NCI-H1105 treated with DMSO at 0.1 percent for 48 hours (cell line): ENCODE results near the gene ACVRL1.
"Not testable (repeated sequence)": the region's sequence is repeated elsewhere in the genome, so short reads cannot be mapped to it uniquely, and the experiment has no call there.

Source experiments
- DNase-seq: peaks from one replicate; lab custom pipeline; 2025; lab: John Stamatoyannopoulos, UW

Gene ACVRL1

GRCh38 chr12:51874000-51874399, 33.3 kb upstream of the ACVRL1 start:
- no peak for DNase-seq

GRCh38 chr12:51874486-51874885, 32.8 kb upstream of the ACVRL1 start:
- DNase-seq, result no peak

GRCh38 chr12:51879102-51879501, 28.2 kb upstream of the ACVRL1 start:
- DNase-seq, result no peak

- no peak for DNase-seq
Measured at GRCh38 chr12:51883295-51883694, 24.0 kb upstream of the ACVRL1 start.

GRCh38 chr12:51883998-51884675, 23.2 kb upstream of the ACVRL1 start:
- DNase-seq, result no peak

GRCh38 chr12:51884676-51885229, 22.6 kb upstream of the ACVRL1 start:
- no peak for DNase-seq

- DNase-seq, result not testable (repeated sequence)
Measured at GRCh38 chr12:51885294-51886020, 21.8 kb upstream of the ACVRL1 start.

GRCh38 chr12:51886021-51886710, 21.1 kb upstream of the ACVRL1 start:
- no peak for DNase-seq

GRCh38 chr12:51887476-51888315, 19.6 kb upstream of the ACVRL1 start, which contains the start of gene ANKRD33:
TSS of gene ANKRD33 (plus strand) at chr12:51888103. CDS start at chr12:51888187, 84 bp downstream.
- no peak for DNase-seq

- DNase-seq, result no peak
Measured at GRCh38 chr12:51888316-51889215, 18.7 kb upstream of the ACVRL1 start.

GRCh38 chr12:51889216-51890132, 17.8 kb upstream of the ACVRL1 start:
- no peak for DNase-seq

- DNase-seq, result no peak
Measured at GRCh38 chr12:51890133-51890464, 17.2 kb upstream of the ACVRL1 start.

GRCh38 chr12:51890511-51891171, 16.7 kb upstream of the ACVRL1 start:
- no peak for DNase-seq

GRCh38 chr12:51891843-51892242, 15.5 kb upstream of the ACVRL1 start:
- DNase-seq, result no peak

GRCh38 chr12:51893786-51894185, 13.5 kb upstream of the ACVRL1 start:
- DNase-seq, result no peak

GRCh38 chr12:51895378-51896135, 11.7 kb upstream of the ACVRL1 start:
- DNase-seq, result no peak

GRCh38 chr12:51896236-51896635, 11.1 kb upstream of the ACVRL1 start:
- DNase-seq, result no peak

- no peak for DNase-seq
Measured at GRCh38 chr12:51897181-51897580, 10.1 kb upstream of the ACVRL1 start.
